BLaER1 (cell line): ENCODE results near the gene TEKT4.
A peak's percentile ranks its signal among the peaks of the same experiment; 100 is the strongest.

Experiments
- H3K27ac ChIP-seq: shearing (Covaris generic); formaldehyde crosslinking; 2 replicates; pipeline ENCODE4 v1.8.1; 2022
- H3K27me3 ChIP-seq: shearing (Covaris generic); formaldehyde crosslinking; 2 replicates; pipeline ENCODE4 v1.8.1; 2022
- H3K36me3 ChIP-seq: shearing (Covaris generic); formaldehyde crosslinking; 2 replicates; pipeline ENCODE4 v1.8.1; 2022
- H3K4me1 ChIP-seq: shearing (Covaris generic); formaldehyde crosslinking; 2 replicates; pipeline ENCODE4 v1.8.1; 2022
- H3K4me2 ChIP-seq: shearing (Covaris generic); formaldehyde crosslinking; 2 replicates; pipeline ENCODE4 v1.8.1; 2022
- H3K4me3 ChIP-seq: shearing (Covaris generic); formaldehyde crosslinking; 2 replicates; pipeline ENCODE4 v1.8.1; 2022
- H3K9ac ChIP-seq: shearing (Covaris generic); formaldehyde crosslinking; 2 replicates; pipeline ENCODE4 v1.8.1; 2022
- H3K9me3 ChIP-seq: shearing (Covaris generic); formaldehyde crosslinking; 2 replicates; pipeline ENCODE4 v1.8.1; 2022
- H4K20me1 ChIP-seq: shearing (Covaris generic); formaldehyde crosslinking; 2 replicates; pipeline ENCODE4 v1.8.1; 2022
- Cebpa-rat ChIP-seq: shearing (Covaris generic); IDR thresholded peaks from 2 replicates; pipeline ENCODE4 v1.8.1; 2022

TEKT4 gene

DNA sequence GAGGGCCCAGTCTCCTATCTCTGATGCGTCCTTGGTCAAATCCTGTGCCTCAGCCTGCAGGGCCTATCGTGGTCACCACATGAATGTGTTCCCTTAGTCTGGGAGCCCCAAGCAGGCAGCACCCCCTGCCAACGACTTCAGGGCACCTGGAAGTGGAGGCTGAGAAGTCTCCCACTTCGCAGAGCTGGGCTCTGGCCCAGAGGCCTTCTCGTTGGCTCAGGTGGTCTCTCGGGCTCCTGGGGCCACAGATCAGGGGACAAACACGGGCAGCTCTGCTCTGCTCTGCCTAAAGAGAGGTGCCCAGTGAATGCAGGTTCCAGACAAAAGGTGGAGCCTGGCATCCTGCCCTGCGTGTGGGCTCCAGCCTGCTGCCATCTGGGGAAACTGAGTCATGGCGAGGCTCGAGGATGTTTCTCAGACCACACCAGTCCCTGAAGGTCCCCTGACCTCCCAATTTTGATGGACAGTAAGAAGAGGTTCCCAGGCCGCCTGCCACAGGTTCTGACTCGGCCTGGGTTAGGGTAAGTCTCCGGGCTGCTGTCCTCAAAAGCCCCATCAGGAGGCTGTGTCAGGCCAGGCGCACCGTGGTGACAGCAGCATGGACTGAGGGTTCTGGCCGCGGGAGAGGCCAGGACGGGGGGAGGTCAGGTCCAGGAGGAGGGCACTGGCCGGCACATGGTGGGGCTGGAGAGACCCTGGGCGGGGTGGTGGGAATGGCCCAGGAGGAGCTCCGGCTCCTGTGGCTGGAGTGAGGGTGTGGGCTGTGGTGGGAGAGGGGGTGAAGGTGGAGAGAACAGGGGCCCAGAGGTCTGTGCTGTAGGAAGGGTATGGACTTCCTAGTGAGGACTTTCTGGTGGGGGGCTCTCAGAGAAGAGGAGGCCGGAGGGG lies 1.4 kb upstream of the TEKT4 start:
- TF ChIP-seq Cebpa-rat = no peak
- Histone ChIP-seq H3K27ac (no peak overlapping the region), H3K4me3 (no peak overlapping the region), H3K4me1 (peaks cover 41% of the 10 kb centered on the region), H3K36me3 (no peaks in the 10 kb centered on the region), H3K4me2 (no peak overlapping the region), H3K9me3 (no peaks in the 10 kb centered on the region), H3K27me3 (no peaks in the 10 kb centered on the region), H4K20me1 (no peaks in the 10 kb centered on the region), H3K9ac (no peak overlapping the region)

DNA sequence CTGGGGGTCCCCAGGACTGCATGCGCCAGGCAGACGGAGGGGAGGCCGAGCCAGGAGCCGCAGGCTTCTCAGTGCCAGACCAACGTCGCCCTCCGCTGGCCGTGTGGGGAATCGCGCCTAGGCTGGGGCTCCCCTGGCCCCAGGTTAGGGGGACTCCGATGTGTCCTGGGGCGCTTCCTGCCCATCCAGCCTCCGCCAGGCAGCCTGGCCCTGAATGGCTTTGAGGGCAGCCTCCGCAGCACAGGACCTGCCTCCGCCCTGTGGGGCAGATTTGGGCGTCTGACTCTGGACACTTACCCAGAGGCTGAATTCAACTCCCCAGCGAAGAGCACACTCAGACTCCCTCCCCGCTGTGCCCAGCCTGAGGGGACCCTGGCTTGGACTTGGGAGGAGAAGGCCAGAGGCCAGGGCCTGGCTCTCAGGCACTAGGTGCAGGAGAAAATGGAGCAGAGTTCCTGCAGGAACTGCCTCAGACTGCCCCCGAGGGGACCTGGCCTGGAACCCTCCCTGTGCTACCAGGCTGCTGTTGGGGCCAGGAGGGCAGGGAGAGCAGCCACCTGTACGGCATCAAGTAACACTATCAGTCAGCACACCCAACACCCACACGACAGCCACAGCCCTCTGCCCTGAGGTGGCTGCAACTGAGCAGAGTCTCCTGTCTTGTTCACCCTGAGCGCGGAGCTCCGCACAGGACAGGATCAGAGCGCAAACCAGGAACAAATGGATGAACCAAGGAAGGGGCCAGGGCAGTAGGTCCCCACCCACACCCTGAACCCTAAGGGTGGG lies 597 bp upstream of the TEKT4 start:
- TF ChIP-seq Cebpa-rat = no peak
- H3K4me1 ChIP-seq = peaks cover 41% of the 10 kb centered on the region
- no peak overlapping the region for H3K4me3 ChIP-seq
- no peaks in the 10 kb centered on the region for H4K20me1 ChIP-seq
- H3K27me3 ChIP-seq = no peaks in the 10 kb centered on the region
- no peak overlapping the region for H3K9ac ChIP-seq
- no peaks in the 10 kb centered on the region for H3K36me3 ChIP-seq
- no peaks in the 10 kb centered on the region for H3K9me3 ChIP-seq
- no peak overlapping the region for H3K4me2 ChIP-seq
- no peak overlapping the region for H3K27ac ChIP-seq

DNA sequence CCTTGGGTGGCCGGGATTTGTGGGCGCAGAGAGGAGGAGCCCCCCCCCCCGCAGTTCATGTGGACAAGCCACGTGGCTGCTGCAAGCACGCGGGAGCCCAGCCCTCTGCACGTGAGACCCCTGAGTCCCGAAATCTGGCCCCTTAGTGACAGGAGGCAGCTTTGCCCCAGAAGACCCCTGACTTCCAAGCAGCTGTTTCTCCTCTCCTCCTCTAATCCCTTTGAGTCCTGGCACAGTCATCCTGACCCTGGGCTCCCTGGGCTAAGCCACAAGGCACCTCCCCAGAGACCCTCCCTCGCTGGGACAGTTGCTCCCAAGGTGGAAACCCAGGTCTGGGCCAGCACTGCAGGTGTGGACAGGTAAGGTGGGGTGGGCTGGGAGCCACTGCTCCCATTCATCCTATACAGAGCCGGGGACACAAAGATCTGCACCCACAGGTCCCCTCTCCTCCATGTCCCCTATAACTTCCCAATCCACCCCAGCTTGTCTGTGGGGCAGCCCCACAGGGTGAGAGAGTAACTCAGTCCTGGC lies 923 bp downstream of the TEKT4 start:
- TF ChIP-seq Cebpa-rat = no peak
- no peak overlapping the region for H3K27ac ChIP-seq
- no peaks in the 10 kb centered on the region for H3K9me3 ChIP-seq
- peaks cover 41% of the 10 kb centered on the region for H3K4me1 ChIP-seq
- no peak overlapping the region for H3K9ac ChIP-seq
- H3K36me3 ChIP-seq = no peaks in the 10 kb centered on the region
- no peaks in the 10 kb centered on the region for H3K27me3 ChIP-seq
- H4K20me1 ChIP-seq = no peaks in the 10 kb centered on the region
- peak overlapping the region; percentile 88 for H3K4me2 ChIP-seq
- H3K4me3 ChIP-seq = no peak overlapping the region

DNA sequence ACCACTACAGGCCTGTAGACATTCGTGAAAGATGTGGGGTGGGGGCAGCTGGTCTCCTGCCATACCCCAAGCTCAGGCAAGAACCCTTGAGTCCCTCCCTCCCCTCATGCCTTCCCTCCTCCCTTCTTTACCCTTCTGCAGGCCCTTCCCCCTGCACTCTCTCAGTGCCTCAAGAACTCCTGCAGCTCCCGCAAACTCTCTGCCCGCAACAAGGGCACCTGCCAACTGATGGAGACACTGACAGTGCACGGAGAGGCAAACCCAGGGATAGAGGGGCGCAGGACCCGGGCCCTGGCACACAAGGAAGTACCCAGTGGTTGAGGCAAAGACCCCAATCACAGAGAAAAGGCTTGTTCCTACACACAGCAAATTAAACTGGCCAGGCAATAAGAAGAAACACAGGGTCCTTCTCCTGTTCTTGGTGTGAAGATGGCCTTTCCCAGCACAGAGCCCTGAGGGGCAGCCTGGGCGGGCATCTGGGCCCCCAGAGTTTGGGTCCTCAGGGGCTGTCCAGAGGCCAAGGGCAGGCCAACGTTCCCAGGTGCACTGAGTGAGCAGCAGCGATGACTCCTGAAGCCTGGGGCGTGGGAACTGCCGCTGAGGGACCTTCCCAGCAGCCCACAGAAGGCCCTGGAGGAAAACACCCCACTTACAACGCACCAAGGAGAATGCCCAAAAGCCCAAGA lies 1.6 kb downstream of the TEKT4 start:
- Histone ChIP-seq H3K4me2 (peak overlapping the region; percentile 88), H3K9me3 (no peaks in the 10 kb centered on the region), H3K4me3 (no peak overlapping the region), H3K27me3 (no peaks in the 10 kb centered on the region), H3K9ac (no peak overlapping the region), H3K27ac (peak overlapping the region; percentile 35; the same call in 1 of the 2 replicates), H4K20me1 (no peaks in the 10 kb centered on the region), H3K36me3 (no peaks in the 10 kb centered on the region), H3K4me1 (peaks cover 41% of the 10 kb centered on the region)
- TF ChIP-seq Cebpa-rat = no peak

DNA sequence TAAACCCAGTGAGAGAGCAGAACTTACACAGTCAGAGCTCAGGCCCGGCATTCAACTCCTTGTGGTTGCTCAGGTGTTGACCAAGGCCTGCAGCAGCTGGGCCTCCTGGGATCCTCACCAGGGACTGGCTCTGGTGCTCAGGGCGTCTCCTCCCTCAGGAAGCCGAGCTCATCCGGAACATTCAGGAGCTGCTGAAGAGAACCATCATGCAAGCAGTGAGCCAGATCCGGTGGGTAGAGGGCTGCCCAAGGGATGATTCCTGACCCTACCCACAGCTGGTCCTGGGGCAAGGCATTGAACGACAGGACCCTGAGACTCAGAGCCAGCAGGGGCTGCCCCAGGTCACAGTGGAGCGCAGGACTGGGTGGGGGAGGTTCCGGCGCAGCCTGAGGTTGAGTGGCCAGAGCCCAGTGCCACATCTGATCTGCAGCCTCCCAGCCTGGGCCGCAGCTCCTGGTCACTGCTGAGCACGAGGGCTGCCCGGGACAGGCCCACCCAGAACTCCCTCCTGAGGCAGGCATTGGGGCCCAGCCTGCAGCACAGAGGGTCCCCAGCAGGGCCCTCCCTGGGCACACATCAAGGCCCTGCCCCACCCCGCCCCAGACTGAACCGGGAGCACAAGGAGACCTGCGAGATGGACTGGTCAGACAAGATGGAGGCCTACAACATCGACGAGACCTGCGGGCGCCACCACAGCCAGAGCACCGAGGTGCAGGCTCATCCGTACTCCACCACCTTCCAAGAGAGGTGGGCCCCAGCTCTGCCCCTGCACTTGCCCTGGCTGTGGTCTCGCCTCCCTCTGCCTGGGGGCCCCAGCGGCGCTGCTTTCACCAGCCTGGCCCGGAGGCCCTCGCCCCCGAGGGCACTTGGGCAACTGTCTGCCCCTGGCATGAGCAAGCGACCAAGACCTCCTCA lies 2.4 kb downstream of the TEKT4 start:
- H3K4me3 ChIP-seq = no peak overlapping the region
- no peak for TF ChIP-seq Cebpa-rat
- H3K36me3 ChIP-seq = no peaks in the 10 kb centered on the region
- H3K27ac ChIP-seq = peak overlapping the region; percentile 55; the same call in 1 of the 2 replicates
- no peaks in the 10 kb centered on the region for H4K20me1 ChIP-seq
- no peak overlapping the region for H3K9ac ChIP-seq
- H3K27me3 ChIP-seq = no peaks in the 10 kb centered on the region
- H3K4me1 ChIP-seq = peaks cover 41% of the 10 kb centered on the region
- H3K4me2 ChIP-seq = peak overlapping the region; percentile 88
- no peaks in the 10 kb centered on the region for H3K9me3 ChIP-seq

DNA sequence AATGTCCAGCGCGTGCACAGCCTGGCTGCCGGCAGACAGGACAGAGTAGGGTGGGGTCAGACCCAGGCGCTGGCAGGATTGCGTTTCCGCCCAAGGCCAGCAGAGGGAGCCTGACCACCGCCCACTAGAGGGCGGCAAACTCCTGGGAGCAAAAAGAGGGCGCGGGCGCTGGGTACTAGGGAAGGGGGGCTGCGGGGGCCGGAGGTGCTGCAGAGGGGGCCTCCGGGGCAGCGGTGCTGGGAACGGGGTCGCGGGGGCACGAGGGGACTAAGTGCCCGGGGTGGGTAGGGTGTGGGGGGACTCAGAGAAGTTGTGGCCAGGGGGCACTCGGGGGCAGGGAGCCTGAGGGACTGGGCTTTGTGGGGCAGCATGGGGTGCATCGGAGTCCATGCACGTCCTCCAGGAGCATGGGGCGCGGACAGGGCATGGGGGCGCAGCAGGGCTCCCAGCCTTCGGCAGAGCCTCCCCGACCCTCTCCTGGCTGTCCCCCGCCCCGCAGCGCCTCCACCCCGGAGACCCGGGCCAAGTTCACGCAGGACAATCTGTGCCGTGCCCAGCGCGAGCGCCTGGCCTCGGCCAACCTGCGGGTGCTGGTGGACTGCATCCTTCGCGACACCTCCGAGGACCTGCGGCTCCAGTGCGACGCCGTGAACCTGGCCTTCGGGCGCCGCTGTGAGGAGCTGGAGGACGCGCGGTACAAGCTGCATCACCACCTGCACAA lies 3.2 kb downstream of the TEKT4 start:
- Histone ChIP-seq H3K9ac (no peak overlapping the region), H3K4me1 (peaks cover 37% of the 10 kb centered on the region), H3K9me3 (no peaks in the 10 kb centered on the region), H3K27ac (peak overlapping the region; percentile 55; the same call in 1 of the 2 replicates), H3K27me3 (no peaks in the 10 kb centered on the region), H4K20me1 (no peaks in the 10 kb centered on the region), H3K36me3 (no peaks in the 10 kb centered on the region), H3K4me3 (no peak overlapping the region), H3K4me2 (peak overlapping the region; percentile 88)
- no peak for TF ChIP-seq Cebpa-rat

DNA sequence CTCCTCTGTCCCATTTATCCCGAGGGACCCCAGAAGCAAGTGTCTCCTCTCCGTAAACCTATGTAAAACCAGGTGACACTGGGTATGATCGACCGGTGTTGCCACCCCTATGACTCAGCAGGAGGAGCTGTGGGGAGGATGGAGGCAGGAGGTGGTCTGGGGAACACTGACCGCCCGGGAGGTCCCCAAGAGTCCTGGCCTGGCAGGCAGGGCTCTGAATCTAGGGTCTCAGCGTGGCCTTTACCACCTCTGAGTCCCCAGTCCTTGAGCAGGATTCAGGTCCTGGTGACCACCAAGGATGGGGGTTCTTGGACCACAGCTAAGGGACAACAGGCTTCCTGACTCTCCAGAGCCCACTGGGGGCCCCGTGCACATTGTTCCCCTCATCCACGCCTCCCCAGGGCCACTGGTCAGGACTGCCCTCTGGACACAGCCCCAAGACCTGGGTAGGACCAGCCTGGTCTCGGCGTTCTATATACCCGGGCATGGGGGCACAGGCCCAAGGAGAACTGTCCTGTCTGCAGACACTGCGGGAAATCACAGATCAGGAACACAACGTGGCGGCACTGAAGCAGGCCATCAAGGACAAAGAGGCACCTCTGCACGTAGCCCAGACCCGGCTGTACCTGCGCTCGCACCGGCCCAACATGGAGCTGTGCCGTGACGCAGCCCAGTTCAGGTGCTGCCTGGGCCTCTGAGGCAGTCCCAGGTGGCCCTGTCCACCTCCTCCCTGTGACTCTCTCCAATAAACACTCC lies 4.0 kb downstream of the TEKT4 start:
- Histone ChIP-seq H3K27ac (no peak overlapping the region), H3K4me1 (peaks cover 37% of the 10 kb centered on the region), H3K4me3 (no peak overlapping the region), H3K4me2 (no peak overlapping the region), H3K9ac (no peak overlapping the region), H3K27me3 (no peaks in the 10 kb centered on the region), H4K20me1 (no peaks in the 10 kb centered on the region), H3K36me3 (no peaks in the 10 kb centered on the region), H3K9me3 (no peaks in the 10 kb centered on the region)
- TF ChIP-seq Cebpa-rat = no peak
